HepG2 (cell line): Measurements from ENCODE around the gene ALDH1A2. TPM values are rescaled to one million over a fixed set of nuclear protein-coding genes. Genes with fewer than 3 reads are reported as not detected.

Experiments used
- ATAC-seq: fragments of 200-7000 bp; cut with Tn5 transposase; 3 replicates; pipeline ENCODE4 v1.9.1; 2020; ENCODE audit warnings: mild to moderate bottlenecking, moderate library complexity
- BruUV-seq: library from RNA; stranded (reverse); fragments of 400-500 nt; replicated peaks from 2 replicates; lab custom pipeline; 2021; lab: Mats Ljungman, UMichigan
- CTCF ChIA-PET: fragments of 300-600 bp; formaldehyde crosslinking; extraction: SDS; loops from one replicate; lab custom pipeline; 2021; ENCODE audit warnings: low total read pairs, inconsistent platforms, low intra/inter-chr PET ratio; lab: Yijun Ruan, JAX
- POLR2A ChIA-PET: fragments of 350-600 bp; sonication (Branson Sonifier 250); formaldehyde crosslinking; loops from one replicate; lab custom pipeline; 2020; ENCODE audit warnings: antibody characterized with exemption, inconsistent platforms; lab: Yijun Ruan, JAX
- DNase-seq: peaks from one replicate; pipeline ENCODE4 v3.0.0-alpha.2; 2015; ENCODE audit warnings: low spot score
- FAIRE-seq: peaks from 3 replicates; lab custom pipeline; 2011; peaks lifted over from hg19 to GRCh38; lab: Jason Lieb, UNC
- H2AFZ ChIP-seq: one replicate; pipeline ENCODE4 v1.6.1; 2011; ENCODE audit warnings: low read length, inconsistent platforms
- H3K27ac ChIP-seq: fragments of 300-600 bp; 3 replicates; pipeline ENCODE4 v1.8.0; 2011; ENCODE audit warnings: mixed run types, mild to moderate bottlenecking, mixed read lengths, low read length, inconsistent platforms; ENCODE audit not compliant: insufficient read depth; ENCODE audit errors: extremely low read length
- H3K27me3 ChIP-seq, 2 experiments: fragments of 200-600 bp in 1 of 2; 2 replicates in 1 of 2; 3 replicates in 1 of 2; pipeline versions ENCODE4 v1.6.0 to v1.8.0; 2011; ENCODE audit warnings: low read length in 2 of 2, mild to moderate bottlenecking in 2 of 2, moderate library complexity in 2 of 2, inconsistent platforms in 1 of 2; ENCODE audit not compliant: insufficient read depth in 2 of 2, control insufficient read depth in 1 of 2
- H3K36me3 ChIP-seq, 2 experiments: fragments of 200-600 bp in 1 of 2; replicated peaks in 1 of 2; 2 replicates in 1 of 2; 3 replicates in 1 of 2; pipeline versions ENCODE4 v1.5.1 to v1.8.0; 2011; ENCODE audit warnings: low read length in 2 of 2, inconsistent platforms in 1 of 2; ENCODE audit not compliant: insufficient read depth in 2 of 2, control insufficient read depth in 1 of 2
- H3K4me1 ChIP-seq: 2 replicates; pipeline ENCODE4 v1.5.1; 2012; ENCODE audit warnings: low read length, inconsistent platforms; ENCODE audit not compliant: insufficient read depth
- H3K4me2 ChIP-seq: 2 replicates; pipeline ENCODE4 v1.6.0; 2011; ENCODE audit warnings: low read depth, low read length, inconsistent platforms
- H3K4me3 ChIP-seq, 3 experiments: fragments of 200-600 bp in 1 of 3; sonication (generic), shearing (Covaris generic) in 1 of 3; replicated peaks in 1 of 3; 2 replicates each; pipeline ENCODE4 v1.5.1; 2011 to 2016; ENCODE audit warnings: low read length in 3 of 3, inconsistent platforms in 2 of 3, low read depth in 2 of 3, mild to moderate bottlenecking in 2 of 3, control low read depth in 1 of 3, mixed read lengths in 1 of 3; ENCODE audit not compliant: insufficient read depth in 1 of 3
- H3K79me2 ChIP-seq: one replicate; pipeline ENCODE4 v1.6.1; 2011; ENCODE audit warnings: low read length, inconsistent platforms; ENCODE audit not compliant: insufficient read depth
- H3K9ac ChIP-seq: 2 replicates; pipeline ENCODE4 v1.6.0; 2011; ENCODE audit warnings: mild to moderate bottlenecking, low read depth, low read length, inconsistent platforms; ENCODE audit not compliant: insufficient read depth
- H3K9me3 ChIP-seq: 2 replicates; pipeline ENCODE4 v1.5.1; 2012; ENCODE audit warnings: mild to moderate bottlenecking, low read length
- H4K20me1 ChIP-seq: 2 replicates; pipeline ENCODE4 v1.6.0; 2011; ENCODE audit warnings: inconsistent platforms, mild to moderate bottlenecking, low read length, moderate library complexity; ENCODE audit not compliant: insufficient read depth
- KLF9 ChIP-seq: IDR thresholded peaks from 2 replicates; pipeline ENCODE4 v1.6.1; 2016; ENCODE audit warnings: low read depth
- MAFF ChIP-seq: IDR thresholded peaks from 2 replicates; pipeline ENCODE4 v1.6.1; 2011; ENCODE audit warnings: low read depth, low read length, improper control_type of control experiment
- MAFK ChIP-seq, 2 experiments: IDR thresholded peaks in 1 of 2; conservative IDR thresholded peaks in 1 of 2; 2 replicates each; pipeline ENCODE4 v1.6.1; 2011; ENCODE audit warnings: improper control_type of control experiment in 2 of 2, low read length in 2 of 2
- MATR3 ChIP-seq: sonication (generic); formaldehyde crosslinking; IDR thresholded peaks from 2 replicates; pipeline ENCODE4 v1.4.0; 2020; ENCODE audit warnings: missing genetic modification reagents
- TBL1XR1 ChIP-seq: fragments of 150-350 bp; IDR thresholded peaks from 2 replicates; pipeline ENCODE4 v1.6.1; 2014; ENCODE audit warnings: borderline replicate concordance, low read length; ENCODE audit not compliant: partially characterized antibody
- ZFP36L2 ChIP-seq: sonication (generic); formaldehyde crosslinking; IDR thresholded peaks from 2 replicates; pipeline ENCODE4 v1.4.0; 2020; ENCODE audit warnings: missing genetic modification reagents
- ZMAT3 ChIP-seq: sonication (generic); formaldehyde crosslinking; conservative IDR thresholded peaks from 2 replicates; pipeline ENCODE4 v1.7.0; 2021; ENCODE audit warnings: missing genetic modification reagents
- ZNF331 ChIP-seq: sonication (generic); formaldehyde crosslinking; IDR thresholded peaks from 2 replicates; pipeline ENCODE4 v1.4.0; 2020; ENCODE audit warnings: missing genetic modification reagents
- ZNF784 ChIP-seq: sonication (generic); formaldehyde crosslinking; IDR thresholded peaks from 2 replicates; pipeline ENCODE4 v1.5.1; 2020; ENCODE audit warnings: missing genetic modification reagents, mild to moderate bottlenecking, borderline replicate concordance
- WGBS: methylation state at CpG from one replicate; pipeline ENCODE4 v1.1.6; 2017; ENCODE audit warnings: low lambda C conversion rate; 5-methylcytosine and 5-hydroxymethylcytosine counted together
- in situ Hi-C: cut with HindIII; loops from 2 replicates; pipeline ENCODE4 v1.10.0; 2017; ENCODE audit warnings: low pct_unique_long_range_greater_than_20kb; ENCODE audit not compliant: extremely low pct_ligation_motif_present
- intact Hi-C: fragments of 100-400 bp; cut with micrococcal nuclease; formaldehyde crosslinking; loops from one replicate; pipeline ENCODE4 v1.10.0; 2022; ENCODE audit not compliant: unreplicated experiment
- polyA plus RNA-seq, 8 experiments: library from polyadenylated mRNA; depleted of rRNA in 3 of 8; stranded (reverse) in 7 of 8; unstranded in 1 of 8; fragments of >200 nt; fragmentation: Illumina TruSeq in 4 of 8; extraction: Trizol in 4 of 8; gene quantifications; 2 replicates each; pipeline versions ENCODE4 v1.2.1 to v1.2.3, GENCODE V29; 2011 to 2016; ENCODE audit warnings: low read depth in 4 of 8, missing spikeins in 1 of 8, mixed read lengths in 1 of 8; ENCODE audit not compliant: insufficient read depth in 1 of 8
- total RNA-seq, 5 experiments: library from RNA; depleted of rRNA; stranded (reverse); fragments of >200 nt; fragmentation: Illumina TruSeq; extraction: Trizol; gene quantifications; 2 replicates each; pipeline ENCODE4 v1.2.3, GENCODE V29; 2016; ENCODE audit warnings: low read depth in 1 of 5
- TF ChIP-seq, protein P1 (sequence below): sonication (generic); formaldehyde crosslinking; IDR thresholded peaks from 2 replicates; pipeline ENCODE4 v1.8.0; 2022; ENCODE audit warnings: missing genetic modification reagents, mild to moderate bottlenecking, moderate library complexity, borderline replicate concordance

ALDH1A2 gene
- total and polyA plus RNA-seq, 2 of the 13 experiments (the other 11 are each of a cell fraction or from before 2014, with no cell fraction given), result 0.64 to 0.90 TPM

DNA sequence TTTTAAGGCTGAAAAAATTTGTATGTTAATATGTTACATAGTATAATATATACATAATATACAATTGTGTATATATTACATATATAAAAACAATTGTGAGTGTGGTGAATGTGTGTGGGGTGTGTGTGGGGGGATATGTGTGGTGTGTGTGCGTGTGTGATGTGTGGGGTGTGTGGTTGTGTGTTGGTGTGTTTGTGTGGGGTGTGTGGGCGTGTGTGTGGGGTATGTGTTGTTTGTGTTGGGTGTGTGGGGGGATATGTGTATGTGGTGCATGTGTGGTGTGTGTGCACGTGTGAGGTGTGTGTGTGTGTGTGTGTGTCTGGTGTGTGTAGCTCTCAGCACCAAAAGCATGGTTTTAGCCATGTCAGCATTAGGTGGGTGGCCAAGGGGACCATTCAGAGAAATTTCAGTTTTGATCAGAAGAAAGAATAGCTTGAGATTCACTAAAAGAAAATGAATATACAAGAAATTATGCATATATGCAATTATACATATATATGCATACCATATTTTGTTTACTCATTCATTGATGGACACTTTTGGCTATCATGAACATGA, 118.9 kb downstream of the ALDH1A2 start:
- Histone ChIP-seq H3K79me2 (no peaks in the 10 kb centered on the region), H4K20me1 (no peaks in the 10 kb centered on the region), H3K27me3 (peaks cover 4 to 19% of the 10 kb centered on the region in 2 experiments), H3K36me3 (no peaks in the 10 kb centered on the region), H2AFZ (no peak overlapping the region), H3K9me3 (no peaks in the 10 kb centered on the region), H3K9ac (no peak overlapping the region), H3K27ac (no peak overlapping the region), H3K4me3 (no peak overlapping the region), H3K4me2 (no peak overlapping the region), H3K4me1 (no peaks in the 10 kb centered on the region)
- intact Hi-C loops (no loop called here), in situ Hi-C loops (no loop called here)
- DNase-seq (no peak), ATAC-seq (no peak), FAIRE-seq (no peak)
- POLR2A ChIA-PET, result no interaction called here
- BruUV-seq, result no TSS peak
- TF ChIP-seq ZFP36L2 (CRISPR knock-in tag), result no peak
- no peak for TF ChIP-seq KLF9 (CRISPR knock-in tag)
- no peak for TF ChIP-seq ZNF784 (CRISPR knock-in tag)
- TF ChIP-seq MAFK (conservative IDR thresholded peaks at IDR 0.05 in 1 of 2, IDR thresholded peaks at IDR 0.05 in 1 of 2; ENCODE audit: low read length in 2 of 2), result peak in 1 of 2 experiments; percentile 74; a peak in 3 of 4 replicates
- no peak for TF ChIP-seq MATR3 (CRISPR knock-in tag)
- TF ChIP-seq TBL1XR1, result no peak
- TF ChIP-seq ZNF331 (CRISPR knock-in tag), result no peak
- TF ChIP-seq MAFF, result peak; percentile 58
- TF ChIP-seq, protein P1, sequence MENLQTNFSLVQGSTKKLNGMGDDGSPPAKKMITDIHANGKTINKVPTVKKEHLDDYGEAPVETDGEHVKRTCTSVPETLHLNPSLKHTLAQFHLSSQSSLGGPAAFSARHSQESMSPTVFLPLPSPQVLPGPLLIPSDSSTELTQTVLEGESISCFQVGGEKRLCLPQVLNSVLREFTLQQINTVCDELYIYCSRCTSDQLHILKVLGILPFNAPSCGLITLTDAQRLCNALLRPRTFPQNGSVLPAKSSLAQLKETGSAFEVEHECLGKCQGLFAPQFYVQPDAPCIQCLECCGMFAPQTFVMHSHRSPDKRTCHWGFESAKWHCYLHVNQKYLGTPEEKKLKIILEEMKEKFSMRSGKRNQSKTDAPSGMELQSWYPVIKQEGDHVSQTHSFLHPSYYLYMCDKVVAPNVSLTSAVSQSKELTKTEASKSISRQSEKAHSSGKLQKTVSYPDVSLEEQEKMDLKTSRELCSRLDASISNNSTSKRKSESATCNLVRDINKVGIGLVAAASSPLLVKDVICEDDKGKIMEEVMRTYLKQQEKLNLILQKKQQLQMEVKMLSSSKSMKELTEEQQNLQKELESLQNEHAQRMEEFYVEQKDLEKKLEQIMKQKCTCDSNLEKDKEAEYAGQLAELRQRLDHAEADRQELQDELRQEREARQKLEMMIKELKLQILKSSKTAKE, result no peak
- no peak for TF ChIP-seq ZMAT3 (CRISPR knock-in tag)
- 13% methylated on average over 3 of the region's 3 CpGs for WGBS
- CTCF ChIA-PET, result no interaction called here
